Kidney (tissue), 14 donors: Measurements from ENCODE around the gene NGB. TPM values are rescaled to one million over a fixed set of nuclear protein-coding genes. Genes with fewer than 3 reads are reported as not detected.

Source experiments
- DNase-seq, 5 donors: peaks; one replicate each; pipeline ENCODE4 v3.0.0-alpha.2; 2013 to 2020
- FAIRE-seq: peaks from 2 replicates; lab custom pipeline; 2012; peaks lifted over from hg19 to GRCh38; lab: Jason Lieb, UNC
- H3K27ac ChIP-seq, 2 donors: one replicate each; pipeline ENCODE4 v1.7.0; 2013; ENCODE audit warnings: low read depth in 2 of 2, low read length in 2 of 2, inconsistent platforms in 1 of 2
- H3K27me3 ChIP-seq: one replicate; pipeline ENCODE4 v1.7.1; 2013; ENCODE audit warnings: low read length, inconsistent platforms; ENCODE audit not compliant: control insufficient read depth, insufficient read depth
- H3K36me3 ChIP-seq, 3 donors: one replicate each; pipeline versions ENCODE4 v1.7.0 to v1.7.1; 2013; ENCODE audit warnings: low read length in 3 of 3, control low read depth in 1 of 3, inconsistent platforms in 1 of 3; ENCODE audit not compliant: insufficient read depth in 3 of 3, control insufficient read depth in 2 of 3
- H3K4me1 ChIP-seq, 3 donors: one replicate each; pipeline versions ENCODE4 v1.7.0 to v1.7.1; 2013; ENCODE audit warnings: low read length in 3 of 3, inconsistent platforms in 1 of 3, low read depth in 1 of 3; ENCODE audit not compliant: control insufficient read depth in 2 of 3, insufficient read depth in 2 of 3
- H3K4me3 ChIP-seq, 3 donors: one replicate each; pipeline versions ENCODE4 v1.7.0 to v1.8.1; 2013; ENCODE audit warnings: low read length in 3 of 3, control low read depth in 1 of 3, inconsistent platforms in 1 of 3
- H3K9ac ChIP-seq, 3 donors: one replicate each; pipeline versions ENCODE4 v1.7.0 to v1.7.1; 2013; ENCODE audit warnings: low read length in 3 of 3, control low read depth in 1 of 3, inconsistent platforms in 1 of 3
- H3K9me3 ChIP-seq, 3 donors: one replicate each; pipeline versions ENCODE4 v1.7.0 to v1.7.1; 2013; ENCODE audit warnings: low read length in 3 of 3, control low read depth in 1 of 3, inconsistent platforms in 1 of 3; ENCODE audit not compliant: control insufficient read depth in 2 of 3, insufficient read depth in 1 of 3
- CTCF ChIP-seq: IDR thresholded peaks from 3 replicates; pipeline ENCODE4 v1.5.1; 2012; ENCODE audit warnings: mild to moderate bottlenecking, moderate library complexity, borderline replicate concordance; ENCODE audit not compliant: insufficient read depth; ENCODE audit errors: extremely low read depth
- intact Hi-C: fragments of 100-400 bp; cut with DNase I; formaldehyde crosslinking; loops from one replicate; pipeline ENCODE4 v1.11.1; 2022
- polyA plus RNA-seq: library from polyadenylated mRNA; stranded (reverse); fragments of 350-450 nt; fragmentation: Illumina TruSeq; extraction: RNeasy Lipid Tissue Mini Kit (QIAGEN cat#74804); gene quantifications from one replicate; pipeline ENCODE4 v1.2.3, GENCODE V29; 2014; ENCODE audit warnings: low read depth, low replicate concordance; ENCODE audit not compliant: insufficient read depth
- total RNA-seq: library from RNA; stranded (reverse); fragmentation: NEBNext Ultra II Directional; extraction: Animal tissue kit (Norgen Biotek cat#: 25700); gene quantifications from one replicate; pipeline ENCODE4 v1.2.1, GENCODE V29; 2021
- donor health status: control.
- donor health status: control.
- donor health status: control.
- donor health status: control.
- donor health status: control.
- donor health status: DM: yes; HTN: yes; CAD: no.
- donor health status: Normal renal cell carcinoma (clear cell type).

The NGB gene
- total and polyA plus RNA-seq, 2 donors from 2014 or later: not detected

GRCh38 chr14:77314539-77315457 lies 43.8 kb upstream of the NGB start:
- H3K9ac ChIP-seq: no peak overlapping the region
- peaks cover 0 to 18% (median 7%) of the 10 kb centered on the region in 3 donors for H3K4me1 ChIP-seq
- no peak overlapping the region for H3K4me3 ChIP-seq
- H3K9me3 ChIP-seq: no peaks in the 10 kb centered on the region
- no peak for TF ChIP-seq CTCF
- no peaks in the 10 kb centered on the region for H3K27me3 ChIP-seq
- FAIRE-seq: no peak
- H3K36me3 ChIP-seq: peaks cover 0 to 4% (median 0%) of the 10 kb centered on the region in 3 donors
- intact Hi-C loops: loop anchor here (10.0 kb wide), 1 partner anchor 440 kb away; no protein-coding TSS in a partner anchor
- DNase-seq: no peak
- no peak overlapping the region for H3K27ac ChIP-seq

- DNase-seq: peak in 3 of 5 donors; percentile 35 to 86 (median 64)
- FAIRE-seq: no peak
- Histone ChIP-seq H3K27me3 (no peaks in the 10 kb centered on the region), H3K4me3 (no peak overlapping the region), H3K27ac (no peak overlapping the region), H3K4me1 (peaks cover 0 to 12% (median 5%) of the 10 kb centered on the region in 3 donors), H3K36me3 (peaks cover 0 to 4% (median 0%) of the 10 kb centered on the region in 3 donors), H3K9me3 (no peaks in the 10 kb centered on the region), H3K9ac (no peak overlapping the region)
- intact Hi-C loops: loop anchor here (10.0 kb wide), 1 partner anchor 439 kb away; no protein-coding TSS in a partner anchor
- TF ChIP-seq CTCF: no peak
Observed at GRCh38 chr14:77314043-77314442, 43.0 kb upstream of the NGB start.

GRCh38 chr14:77313371-77313770 lies 42.4 kb upstream of the NGB start:
- FAIRE-seq (no peak), DNase-seq (no peak)
- no peak overlapping the region for H3K9ac ChIP-seq
- TF ChIP-seq CTCF: no peak
- no peak overlapping the region for H3K4me3 ChIP-seq
- peaks cover 0 to 12% (median 5%) of the 10 kb centered on the region in 3 donors for H3K4me1 ChIP-seq
- H3K27ac ChIP-seq: no peak overlapping the region
- H3K27me3 ChIP-seq: no peaks in the 10 kb centered on the region
- peaks cover 0 to 4% (median 0%) of the 10 kb centered on the region in 3 donors for H3K36me3 ChIP-seq
- no peaks in the 10 kb centered on the region for H3K9me3 ChIP-seq
- intact Hi-C loops: loop anchor here (10.0 kb wide), 1 partner anchor 439 kb away; no protein-coding TSS in a partner anchor
